Measurements from ENCODE around the gene CLEC2B.

- TF ChIP-seq TCF7L2 (IDR thresholded peaks at IDR 0.05; ENCODE audit: borderline replicate concordance, low read depth, low read length) (no peak), PRDM10 (tag by site-specific recombination; IDR thresholded peaks at IDR 0.05) (no peak), ZNF843 (tag by site-specific recombination; IDR thresholded peaks at IDR 0.05) (no peak), CTCF (tag by site-specific recombination; IDR thresholded peaks at IDR 0.05) (no peak), KLF9 (tag by site-specific recombination; IDR thresholded peaks at IDR 0.05; ENCODE audit: low read depth) (no peak)
Observed at GRCh38 chr12:9829483-9829882, 39.7 kb downstream of the CLEC2B start.
